SK-N-SH treated with all-trans-retinoic acid at 6 μM for 48 hours (cell line): ENCODE results near the gene KRT86.
"Not testable (repeated sequence)": the region's sequence is repeated elsewhere in the genome, so short reads cannot be mapped to it uniquely, and the experiment has no call there.

Source experiments
- ATAC-seq: fragments of 200-7000 bp; cut with Tn5 transposase; 3 replicates; pipeline ENCODE4 v1.9.1; 2020; ENCODE audit warnings: mild to moderate bottlenecking, moderate library complexity
- ARNTL ChIP-seq: fragments of 450-650 bp; formaldehyde crosslinking; IDR thresholded peaks from 2 replicates; pipeline ENCODE4 v1.5.0; 2020; ENCODE audit warnings: low read depth, mild to moderate bottlenecking, moderate library complexity, borderline replicate concordance
- BACH2 ChIP-seq: fragments of 250-450 bp; sonication (Bioruptor Pico); IDR thresholded peaks from 2 replicates; pipeline ENCODE4 v1.9.0; 2021; ENCODE audit warnings: mild to moderate bottlenecking, borderline replicate concordance
- CSDC2 ChIP-seq: fragments of 250-450 bp; sonication (Bioruptor Pico); IDR thresholded peaks from 2 replicates; pipeline ENCODE4 v1.5.0; 2020; ENCODE audit warnings: mild to moderate bottlenecking, moderate library complexity
- ESRRG ChIP-seq: fragments of 250-450 bp; sonication (Bioruptor Pico); IDR thresholded peaks from 2 replicates; pipeline ENCODE4 v1.6.1; 2021; ENCODE audit warnings: mild to moderate bottlenecking
- GLIS3 ChIP-seq: fragments of 250-450 bp; sonication (Bioruptor Pico); IDR thresholded peaks from 2 replicates; pipeline ENCODE4 v1.5.0; 2020; ENCODE audit warnings: mild to moderate bottlenecking, moderate library complexity
- ISL1 ChIP-seq: fragments of 250-450 bp; sonication (Bioruptor Pico); IDR thresholded peaks from 2 replicates; pipeline ENCODE4 v2.1.2; 2022; ENCODE audit warnings: mild to moderate bottlenecking, moderate library complexity
- POU6F1 ChIP-seq: fragments of 250-450 bp; sonication (Bioruptor Pico); IDR thresholded peaks from 2 replicates; pipeline ENCODE4 v1.8.0; 2021; ENCODE audit warnings: low read depth, mild to moderate bottlenecking, moderate library complexity, borderline replicate concordance
- PPARA ChIP-seq: fragments of 250-450 bp; sonication (Bioruptor Pico); IDR thresholded peaks from 2 replicates; pipeline ENCODE4 v1.5.0; 2020; ENCODE audit warnings: mild to moderate bottlenecking, borderline replicate concordance
- RARB ChIP-seq: fragments of 250-450 bp; sonication (Bioruptor Pico); IDR thresholded peaks from 2 replicates; pipeline ENCODE4 v1.8.0; 2021; ENCODE audit warnings: mild to moderate bottlenecking, moderate library complexity
- SNAI2 ChIP-seq: fragments of 250-450 bp; sonication (Bioruptor Pico); IDR thresholded peaks from 2 replicates; pipeline ENCODE4 v1.5.0; 2020; ENCODE audit warnings: mild to moderate bottlenecking, moderate library complexity
- TCF4 ChIP-seq: fragments of 250-450 bp; sonication (Bioruptor Pico); IDR thresholded peaks from 2 replicates; pipeline ENCODE4 v1.8.0; 2021; ENCODE audit warnings: mild to moderate bottlenecking, moderate library complexity, borderline replicate concordance
- TOX ChIP-seq: fragments of 250-450 bp; sonication (Bioruptor Pico); IDR thresholded peaks from 2 replicates; pipeline ENCODE4 v1.8.0; 2021; ENCODE audit warnings: mild to moderate bottlenecking, moderate library complexity, borderline replicate concordance
- TSHZ2 ChIP-seq: fragments of 250-450 bp; sonication (Bioruptor Pico); IDR thresholded peaks from 2 replicates; pipeline ENCODE4 v1.5.0; 2020; ENCODE audit warnings: mild to moderate bottlenecking, moderate library complexity
- ZC3H10 ChIP-seq: fragments of 250-450 bp; sonication (Bioruptor Pico); IDR thresholded peaks from 2 replicates; pipeline ENCODE4 v1.5.1; 2021; ENCODE audit warnings: mild to moderate bottlenecking, moderate library complexity
- ZFP3 ChIP-seq: fragments of 250-450 bp; sonication (Bioruptor Pico); IDR thresholded peaks from 2 replicates; pipeline ENCODE4 v1.5.0; 2020; ENCODE audit warnings: mild to moderate bottlenecking, moderate library complexity
- ZNF565 ChIP-seq: fragments of 450-650 bp; formaldehyde crosslinking; conservative IDR thresholded peaks from 2 replicates; pipeline ENCODE4 v1.5.0; 2020; ENCODE audit warnings: low read depth, mild to moderate bottlenecking, moderate library complexity
- ZNF70 ChIP-seq: fragments of 450-650 bp; formaldehyde crosslinking; IDR thresholded peaks from 2 replicates; pipeline ENCODE4 v1.5.0; 2020; ENCODE audit warnings: mild to moderate bottlenecking, moderate library complexity
- TF ChIP-seq, protein P1 (sequence below): fragments of 250-450 bp; sonication (Bioruptor Pico); IDR thresholded peaks from 2 replicates; pipeline ENCODE4 v1.8.0; 2020; ENCODE audit warnings: mild to moderate bottlenecking, moderate library complexity, borderline replicate concordance
- TF ChIP-seq, protein P2 (sequence below): fragments of 250-450 bp; sonication (Bioruptor Pico); IDR thresholded peaks from 2 replicates; pipeline ENCODE4 v1.5.1; 2020; ENCODE audit warnings: low read depth, mild to moderate bottlenecking, moderate library complexity

KRT86 gene

DNA sequence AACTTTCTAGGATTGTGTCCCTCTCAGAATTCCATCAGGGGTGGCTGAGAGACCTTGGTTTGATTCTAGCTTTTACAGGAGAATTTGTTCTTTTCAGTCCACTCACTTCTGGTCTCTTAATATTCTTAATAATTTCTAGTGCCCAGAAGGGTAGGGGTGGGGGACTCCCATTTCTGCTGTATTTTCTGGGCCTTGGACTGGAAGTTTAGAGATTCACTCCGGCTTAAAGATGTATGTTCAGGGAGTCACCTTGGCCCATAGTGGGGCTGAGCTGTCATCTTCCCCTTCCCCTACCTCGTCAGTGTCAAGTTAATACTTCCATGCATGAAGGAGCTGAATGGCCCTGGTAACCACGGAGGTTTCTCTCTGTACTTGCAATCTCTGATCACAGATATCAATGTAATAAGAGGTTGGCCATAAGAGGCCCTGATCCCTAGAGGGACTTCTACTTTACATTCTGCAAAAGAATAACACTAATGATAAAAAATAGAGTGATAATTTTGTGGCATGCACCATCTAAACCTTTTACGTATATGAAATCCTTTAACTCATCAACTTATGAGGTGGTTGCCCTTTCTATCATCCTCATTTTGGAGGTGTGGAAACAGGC lies 10.2 kb downstream of the KRT86 start (continued):
- TF ChIP-seq TSHZ2 (CRISPR knock-in tag), result no peak
- no peak for TF ChIP-seq ESRRG
- no peak for TF ChIP-seq POU6F1
- no peak for TF ChIP-seq TOX (CRISPR knock-in tag)

- no peak; the same call in 2 of the 3 replicates for ATAC-seq
- no peak for TF ChIP-seq ZFP3 (CRISPR knock-in tag)
- TF ChIP-seq ISL1 (CRISPR knock-in tag), result peak; percentile 45; the same call in 1 of the 2 replicates
Measured at GRCh38 chr12:52285172-52285745, 10.8 kb downstream of the KRT86 start.

DNA sequence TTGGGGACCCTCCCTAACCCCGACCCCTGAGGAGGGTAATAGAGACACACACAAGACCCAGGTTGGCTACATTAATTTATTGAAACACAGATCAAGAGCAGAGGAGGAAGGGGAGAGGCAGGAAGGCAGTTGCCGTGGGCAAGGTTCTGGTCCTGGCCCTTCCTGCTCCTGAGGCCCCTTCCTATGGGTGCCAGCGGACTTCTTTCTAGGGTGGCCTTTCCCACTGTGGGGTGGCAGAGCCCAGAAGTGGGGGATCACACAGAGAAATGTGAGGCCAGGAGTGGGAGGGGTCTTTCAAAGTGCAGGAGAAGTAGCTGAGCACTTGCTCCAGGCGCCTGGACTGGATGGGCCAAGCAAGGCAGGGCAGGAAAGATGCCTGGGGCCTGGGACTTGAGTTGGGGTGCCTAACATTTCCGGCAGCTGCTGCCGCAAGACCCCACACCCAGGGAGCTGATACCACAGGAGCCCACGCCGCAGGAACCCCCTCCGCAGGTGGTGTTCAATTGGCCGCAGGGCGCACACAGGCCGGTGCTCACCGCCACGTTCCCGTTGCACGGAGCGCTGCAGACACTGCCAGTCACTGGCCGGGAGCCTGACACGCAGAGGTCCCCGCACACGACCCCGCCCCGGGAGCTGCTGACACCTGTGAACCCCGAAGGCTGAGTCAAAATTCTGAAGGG lies 11.5 kb downstream of the KRT86 start:
- no peak for ATAC-seq
- TF ChIP-seq, protein P1, sequence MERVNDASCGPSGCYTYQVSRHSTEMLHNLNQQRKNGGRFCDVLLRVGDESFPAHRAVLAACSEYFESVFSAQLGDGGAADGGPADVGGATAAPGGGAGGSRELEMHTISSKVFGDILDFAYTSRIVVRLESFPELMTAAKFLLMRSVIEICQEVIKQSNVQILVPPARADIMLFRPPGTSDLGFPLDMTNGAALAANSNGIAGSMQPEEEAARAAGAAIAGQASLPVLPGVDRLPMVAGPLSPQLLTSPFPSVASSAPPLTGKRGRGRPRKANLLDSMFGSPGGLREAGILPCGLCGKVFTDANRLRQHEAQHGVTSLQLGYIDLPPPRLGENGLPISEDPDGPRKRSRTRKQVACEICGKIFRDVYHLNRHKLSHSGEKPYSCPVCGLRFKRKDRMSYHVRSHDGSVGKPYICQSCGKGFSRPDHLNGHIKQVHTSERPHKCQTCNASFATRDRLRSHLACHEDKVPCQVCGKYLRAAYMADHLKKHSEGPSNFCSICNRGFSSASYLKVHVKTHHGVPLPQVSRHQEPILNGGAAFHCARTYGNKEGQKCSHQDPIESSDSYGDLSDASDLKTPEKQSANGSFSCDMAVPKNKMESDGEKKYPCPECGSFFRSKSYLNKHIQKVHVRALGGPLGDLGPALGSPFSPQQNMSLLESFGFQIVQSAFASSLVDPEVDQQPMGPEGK (CRISPR knock-in tag), result no peak
- TF ChIP-seq TCF4 (CRISPR knock-in tag), result no peak
- no peak for TF ChIP-seq TSHZ2 (CRISPR knock-in tag)
- TF ChIP-seq TOX (CRISPR knock-in tag), result no peak
- TF ChIP-seq PPARA (CRISPR knock-in tag), result no peak
- no peak for TF ChIP-seq GLIS3 (CRISPR knock-in tag)
- TF ChIP-seq, protein P2, sequence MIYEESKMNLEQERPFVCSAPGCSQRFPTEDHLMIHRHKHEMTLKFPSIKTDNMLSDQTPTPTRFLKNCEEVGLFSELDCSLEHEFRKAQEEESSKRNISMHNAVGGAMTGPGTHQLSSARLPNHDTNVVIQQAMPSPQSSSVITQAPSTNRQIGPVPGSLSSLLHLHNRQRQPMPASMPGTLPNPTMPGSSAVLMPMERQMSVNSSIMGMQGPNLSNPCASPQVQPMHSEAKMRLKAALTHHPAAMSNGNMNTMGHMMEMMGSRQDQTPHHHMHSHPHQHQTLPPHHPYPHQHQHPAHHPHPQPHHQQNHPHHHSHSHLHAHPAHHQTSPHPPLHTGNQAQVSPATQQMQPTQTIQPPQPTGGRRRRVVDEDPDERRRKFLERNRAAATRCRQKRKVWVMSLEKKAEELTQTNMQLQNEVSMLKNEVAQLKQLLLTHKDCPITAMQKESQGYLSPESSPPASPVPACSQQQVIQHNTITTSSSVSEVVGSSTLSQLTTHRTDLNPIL (CRISPR knock-in tag), result no peak
- no peak for TF ChIP-seq BACH2
- TF ChIP-seq ISL1 (CRISPR knock-in tag), result no peak
- no peak for TF ChIP-seq SNAI2 (CRISPR knock-in tag)
- no peak for TF ChIP-seq ZNF565
- TF ChIP-seq ARNTL (CRISPR knock-in tag), result no peak
- no peak for TF ChIP-seq ZNF70 (CRISPR knock-in tag)
- no peak for TF ChIP-seq ESRRG
- TF ChIP-seq ZC3H10 (CRISPR knock-in tag), result no peak
- no peak for TF ChIP-seq CSDC2
- TF ChIP-seq RARB (CRISPR knock-in tag), result no peak

- not testable (repeated sequence) for ATAC-seq
Measured at GRCh38 chr12:52286857-52287785, 12.7 kb downstream of the KRT86 start.

DNA sequence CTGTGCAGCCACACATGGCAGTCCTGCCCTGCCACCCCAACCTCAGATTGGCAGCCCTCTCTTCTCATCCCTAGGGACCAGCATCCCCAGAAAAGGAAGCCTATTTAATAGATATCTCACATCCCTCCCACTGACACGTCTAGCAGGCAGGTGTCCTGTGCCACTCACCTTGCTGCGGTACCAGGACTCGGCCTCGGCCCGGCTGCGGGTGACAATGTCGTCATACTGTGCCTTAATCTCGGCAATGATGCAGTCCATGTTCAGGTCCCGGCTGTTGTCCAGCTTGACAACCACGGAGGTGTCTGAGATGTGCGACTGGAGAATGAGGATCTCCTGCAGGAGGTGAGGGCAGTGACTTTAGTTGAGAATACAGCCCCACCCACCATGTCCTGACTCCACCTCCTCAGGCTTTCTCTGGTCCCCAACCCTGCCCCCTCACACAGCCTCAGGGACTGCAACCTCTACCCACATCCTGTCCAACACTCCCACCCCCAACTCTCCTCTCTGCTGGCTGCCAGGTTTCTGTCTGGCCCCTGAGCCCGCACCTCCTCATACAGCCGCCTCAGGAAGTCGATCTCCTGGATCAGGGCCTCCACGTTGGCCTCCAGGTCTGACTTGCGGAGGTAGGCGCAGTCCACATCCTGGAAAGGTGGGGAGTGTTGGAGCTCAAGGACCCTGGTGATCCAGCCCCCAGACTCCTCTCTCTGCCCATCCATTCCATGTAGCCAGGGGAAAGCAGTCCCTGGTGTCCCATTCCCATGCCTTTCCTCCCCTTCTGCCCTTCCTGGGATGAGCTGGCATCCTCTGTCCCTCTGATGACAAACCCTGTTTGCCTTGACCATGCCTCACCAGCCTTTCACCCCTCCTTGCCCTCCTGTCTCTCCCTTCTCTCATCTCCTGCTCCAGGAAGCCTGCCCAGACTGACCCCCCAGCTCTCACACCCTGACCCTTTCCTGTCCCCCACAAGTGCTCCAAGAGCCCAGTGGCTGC lies 13.7 kb downstream of the KRT86 start:
- not testable (repeated sequence) for ATAC-seq
